T-helper 2 cell treated with Interferon-gamma antibody and Interleukin-4, amounts not matched to agents 5 μg/mL and 100 μg/mL, for 36 hours (primary cell): ENCODE results near the gene NRTN.
A peak's percentile ranks its signal among the peaks of the same experiment; 100 is the strongest.
"Not testable (repeated sequence)": the region's sequence is repeated elsewhere in the genome, so short reads cannot be mapped to it uniquely, and the experiment has no call there.

Source experiments
- DNase-seq: peaks from one replicate; pipeline ENCODE4 v3.0.0; 2021; ENCODE audit warnings: low spot score
- H3K27ac Mint-ChIP-seq: one replicate; pipeline ENCODE4 v1.8.0; 2021; ENCODE audit warnings: mild to moderate bottlenecking, mixed read lengths
- H3K27me3 Mint-ChIP-seq: one replicate; pipeline ENCODE4 v1.8.0; 2021; ENCODE audit warnings: low read depth, mixed read lengths
- H3K36me3 Mint-ChIP-seq: one replicate; pipeline ENCODE4 v1.8.0; 2021; ENCODE audit warnings: low read depth, mixed read lengths
- H3K4me1 Mint-ChIP-seq: one replicate; pipeline ENCODE4 v1.8.0; 2021; ENCODE audit warnings: low read depth, mixed read lengths
- H3K4me3 Mint-ChIP-seq: one replicate; pipeline ENCODE4 v1.8.0; 2022; ENCODE audit warnings: mild to moderate bottlenecking, moderate library complexity, mixed read lengths
- H3K9me3 Mint-ChIP-seq: one replicate; pipeline ENCODE4 v1.8.0; 2021; ENCODE audit warnings: mixed read lengths

The NRTN gene

GRCh38 chr19:5828661-5829566 is 24.0 kb downstream of the NRTN start:
- H3K36me3 Mint-ChIP-seq = no peaks in the 10 kb centered on the region
- peak overlapping the region; percentile 100 for H3K27ac Mint-ChIP-seq
- no peak for DNase-seq
- peak overlapping the region; percentile 100 for H3K4me3 Mint-ChIP-seq
- H3K4me1 Mint-ChIP-seq = peaks cover 6% of the 10 kb centered on the region
- H3K9me3 Mint-ChIP-seq = no peaks in the 10 kb centered on the region
- peaks cover 3% of the 10 kb centered on the region for H3K27me3 Mint-ChIP-seq

DNA sequence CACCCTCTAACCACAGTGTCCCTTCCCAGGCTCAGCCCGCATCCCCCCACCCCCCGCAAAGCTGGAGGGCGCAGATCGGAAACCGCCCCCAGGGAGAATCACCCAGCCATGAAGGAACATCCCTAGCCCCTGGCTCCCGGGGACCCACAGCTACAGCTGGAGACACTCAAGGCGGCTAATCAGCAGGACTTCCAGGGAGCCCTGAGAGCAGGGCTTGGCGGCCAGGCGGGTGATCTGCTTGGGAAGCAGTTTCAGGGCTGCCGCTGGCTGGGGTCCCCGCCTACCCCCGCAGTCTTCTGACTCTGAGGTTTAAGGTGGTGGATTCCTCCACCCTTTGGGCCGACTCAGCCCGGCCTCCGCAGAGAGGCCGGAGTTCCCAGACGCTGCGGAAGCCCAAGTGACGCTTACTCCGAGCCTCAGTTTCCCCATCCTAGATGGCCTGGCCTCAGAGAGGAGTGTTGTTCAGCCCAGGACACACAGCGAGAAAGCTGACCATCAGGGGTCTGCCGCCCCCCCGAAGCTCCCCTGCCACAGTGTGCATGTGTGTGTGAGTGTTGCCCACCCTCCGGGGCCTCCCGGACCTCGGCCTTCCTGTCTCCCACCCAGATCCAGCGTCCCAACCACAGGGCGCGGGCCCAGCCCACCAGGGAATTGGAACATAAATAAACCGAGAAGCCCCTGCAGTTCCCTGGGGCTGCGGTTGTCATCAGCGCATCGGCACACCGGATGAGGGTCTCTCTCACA is 24.9 kb downstream of the NRTN start:
- no peaks in the 10 kb centered on the region for H3K36me3 Mint-ChIP-seq
- no peak for DNase-seq

GRCh38 chr19:5831159-5831558 is 26.3 kb downstream of the NRTN start:
- Mint-ChIP-seq H3K4me1 (peaks cover 6% of the 10 kb centered on the region), H3K9me3 (no peaks in the 10 kb centered on the region), H3K27ac (no peak overlapping the region), H3K36me3 (no peaks in the 10 kb centered on the region), H3K27me3 (peaks cover 3% of the 10 kb centered on the region), H3K4me3 (no peak overlapping the region)
- DNase-seq = no peak

More for the DNA sequence above, 24.9 kb downstream of the NRTN start:
- H3K4me1 Mint-ChIP-seq = peaks cover 6% of the 10 kb centered on the region
- peak overlapping the region; percentile 71 for H3K27ac Mint-ChIP-seq
- H3K4me3 Mint-ChIP-seq = peak overlapping the region; percentile 58
- H3K9me3 Mint-ChIP-seq = no peaks in the 10 kb centered on the region
- H3K27me3 Mint-ChIP-seq = peaks cover 3% of the 10 kb centered on the region

GRCh38 chr19:5832061-5832460 is 27.2 kb downstream of the NRTN start:
- no peak for DNase-seq
- Mint-ChIP-seq H3K9me3 (no peaks in the 10 kb centered on the region), H3K27ac (no peak overlapping the region), H3K4me3 (no peak overlapping the region), H3K4me1 (peaks cover 6% of the 10 kb centered on the region), H3K27me3 (peaks cover 3% of the 10 kb centered on the region), H3K36me3 (no peaks in the 10 kb centered on the region)

DNA sequence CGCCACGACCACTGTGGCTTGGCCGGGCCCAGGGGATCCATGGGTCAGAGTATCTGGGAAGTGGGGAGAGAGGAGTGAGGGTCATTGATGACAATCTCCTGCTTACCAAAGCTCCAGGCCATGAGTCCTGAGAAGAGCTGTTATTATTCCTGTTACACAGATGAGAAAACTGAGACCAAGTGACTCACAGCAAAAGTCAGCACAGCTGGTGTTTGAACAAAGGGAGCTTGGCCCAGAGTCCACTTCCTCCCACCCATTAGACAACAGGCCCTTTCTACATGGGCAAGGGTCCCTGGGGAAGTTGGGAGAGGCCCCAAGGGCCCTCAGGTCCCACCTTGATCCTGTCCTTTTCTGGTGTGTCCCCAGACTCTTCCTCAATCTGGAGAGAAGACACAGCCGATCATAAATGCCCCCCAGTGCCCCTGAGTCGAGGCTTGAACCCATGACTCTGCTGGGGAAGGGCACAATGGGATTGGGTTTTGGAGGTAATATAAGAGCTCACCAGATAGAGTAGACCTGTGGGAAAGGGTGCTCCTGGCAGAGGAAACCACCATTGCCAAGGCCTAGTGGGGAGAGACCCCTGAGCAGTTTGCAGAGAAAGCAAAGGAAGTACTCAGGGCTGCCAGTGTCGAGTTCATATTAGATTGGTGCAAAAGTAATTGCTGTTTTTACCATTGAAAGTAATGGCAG is 27.8 kb downstream of the NRTN start:
- H3K36me3 Mint-ChIP-seq = no peaks in the 10 kb centered on the region
- H3K4me1 Mint-ChIP-seq = peaks cover 3% of the 10 kb centered on the region
- H3K27ac Mint-ChIP-seq = no peak overlapping the region
- DNase-seq = no peak
- peaks cover 3% of the 10 kb centered on the region for H3K27me3 Mint-ChIP-seq
- H3K4me3 Mint-ChIP-seq = no peak overlapping the region
- H3K9me3 Mint-ChIP-seq = no peaks in the 10 kb centered on the region

- Mint-ChIP-seq H3K27ac (peak overlapping the region; percentile 6), H3K36me3 (no peaks in the 10 kb centered on the region), H3K4me1 (peaks cover 2% of the 10 kb centered on the region), H3K4me3 (no peak overlapping the region), H3K9me3 (no peaks in the 10 kb centered on the region), H3K27me3 (no peaks in the 10 kb centered on the region)
- DNase-seq = no peak
Measured at GRCh38 chr19:5837761-5838352, 33.0 kb downstream of the NRTN start.

- no peak for DNase-seq
- Mint-ChIP-seq H3K9me3 (no peaks in the 10 kb centered on the region), H3K4me1 (peaks cover 2% of the 10 kb centered on the region), H3K36me3 (no peaks in the 10 kb centered on the region), H3K4me3 (no peak overlapping the region), H3K27me3 (no peaks in the 10 kb centered on the region), H3K27ac (no peak overlapping the region)
Measured at GRCh38 chr19:5838353-5839064, 33.6 kb downstream of the NRTN start.

- H3K27ac Mint-ChIP-seq = no peak within 1 kb of the TSS
- no peaks in the 10 kb centered on the region for H3K9me3 Mint-ChIP-seq
- H3K4me3 Mint-ChIP-seq = no peak within 1 kb of the TSS
- DNase-seq = no peak
- H3K36me3 Mint-ChIP-seq = no peaks in the 10 kb centered on the region
- H3K27me3 Mint-ChIP-seq = no peaks in the 10 kb centered on the region
- H3K4me1 Mint-ChIP-seq = peaks cover 2% of the 10 kb centered on the region
Measured at GRCh38 chr19:5839065-5840017, 34.5 kb downstream of the NRTN start, which contains the start of gene FUT6. Gene FUT6, minus strand, starts transcription at chr19:5839702. Its CDS starts 7,135 bp downstream, at chr19:5832567.

DNA sequence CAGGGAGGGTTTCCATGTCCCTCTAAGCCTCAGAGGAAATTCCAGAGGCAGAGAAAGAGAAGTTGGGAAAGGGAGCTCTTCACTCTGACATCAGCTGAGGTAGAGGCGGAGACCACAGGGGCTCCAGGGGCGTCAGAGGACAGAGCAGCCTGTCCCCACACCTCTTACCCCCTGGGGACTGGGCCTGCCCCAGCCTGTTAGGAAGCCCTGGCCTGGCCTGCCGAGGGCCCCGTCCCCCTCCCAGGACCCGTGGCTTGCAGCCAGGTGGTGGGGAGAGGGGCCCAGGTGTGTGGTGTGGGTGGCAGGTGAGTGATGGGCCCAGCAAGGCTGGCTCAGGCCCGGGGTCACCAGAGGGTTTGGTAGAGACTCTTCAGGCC is 36.9 kb downstream of the NRTN start:
- not testable (repeated sequence) for H3K27ac Mint-ChIP-seq, DNase-seq, H3K9me3 Mint-ChIP-seq, H3K4me1 Mint-ChIP-seq, H3K4me3 Mint-ChIP-seq, H3K36me3 Mint-ChIP-seq, H3K27me3 Mint-ChIP-seq

DNA sequence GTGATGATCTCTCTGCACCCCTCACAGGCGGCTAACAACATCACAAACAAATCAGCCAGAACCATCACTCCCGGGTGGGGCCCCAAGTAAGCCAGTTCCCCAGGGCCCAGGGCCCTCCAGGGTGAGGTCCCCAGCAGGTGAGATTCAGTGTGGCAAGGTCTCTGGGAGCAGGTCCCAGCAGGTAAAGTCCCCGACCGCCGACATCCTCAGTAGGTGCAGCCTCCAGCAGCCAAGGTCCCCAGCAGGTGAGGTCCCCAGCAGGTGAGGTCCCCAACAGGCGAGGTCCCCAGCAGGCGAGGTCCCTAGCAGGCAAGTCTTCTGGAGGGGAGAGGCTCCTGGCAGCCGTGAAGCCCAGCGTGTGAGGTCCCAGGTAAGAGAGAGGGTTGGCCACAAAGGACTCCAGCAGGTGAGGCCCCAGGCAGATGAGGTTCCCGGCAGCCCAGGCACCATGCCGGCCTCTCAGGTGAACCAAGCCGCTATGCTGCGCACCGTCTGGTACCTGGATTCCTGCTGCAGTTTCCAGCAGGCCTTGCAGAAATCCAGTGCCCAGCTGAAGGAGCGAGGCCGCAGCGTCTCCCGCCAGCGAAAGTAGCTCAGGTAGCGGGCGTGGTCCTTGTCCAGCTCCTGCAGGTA is 38.5 kb downstream of the NRTN start:
- no peaks in the 10 kb centered on the region for H3K27me3 Mint-ChIP-seq

DNA sequence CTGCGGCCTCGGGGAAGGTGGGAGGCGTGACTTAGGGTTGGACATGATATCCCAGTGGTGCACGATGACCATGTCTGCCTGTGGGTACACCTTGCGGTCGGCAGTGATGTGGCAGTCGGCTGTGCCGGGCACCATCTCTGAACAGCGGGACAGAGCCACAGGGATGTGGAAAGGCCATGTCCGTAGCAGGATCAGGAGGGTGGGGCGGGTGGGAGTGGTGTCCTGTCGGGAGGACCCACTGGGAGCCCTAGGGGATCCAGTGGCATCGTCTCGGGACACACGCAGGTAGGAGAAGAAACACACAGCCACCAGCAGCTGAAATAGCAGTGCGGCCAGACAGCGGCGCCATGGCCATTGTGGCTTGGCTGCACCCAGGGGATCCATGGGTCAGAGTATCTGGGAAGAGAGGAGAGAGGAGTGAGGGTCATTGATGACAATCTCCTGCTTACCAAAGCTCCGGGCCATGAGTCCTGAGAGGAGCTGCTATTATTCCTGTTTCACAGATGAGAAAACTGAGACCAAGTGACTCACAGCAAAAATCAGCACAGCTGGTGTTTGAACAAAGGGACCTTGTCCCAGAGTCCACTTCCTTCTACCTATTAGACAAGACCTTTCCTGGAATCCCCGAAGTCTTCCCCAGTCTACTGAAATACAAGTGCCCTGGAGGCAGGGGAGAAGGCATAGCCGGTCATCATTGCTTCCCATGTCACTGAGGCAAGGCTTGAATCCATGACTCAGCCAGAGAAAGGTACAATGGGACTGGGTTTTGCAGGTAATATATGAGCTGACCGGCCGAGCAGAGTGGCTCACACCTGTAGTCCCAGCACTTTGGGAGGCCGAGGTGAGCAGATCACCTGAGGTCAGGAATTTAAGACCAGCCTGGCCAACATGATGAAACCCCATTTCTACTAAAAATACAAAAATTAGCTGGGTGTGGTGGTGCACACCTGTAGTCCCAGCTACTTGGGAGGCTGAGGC is 39.9 kb downstream of the NRTN start:
- DNase-seq = no peak
- no peak overlapping the region for H3K4me3 Mint-ChIP-seq
- H3K27me3 Mint-ChIP-seq = no peaks in the 10 kb centered on the region
- no peaks in the 10 kb centered on the region for H3K4me1 Mint-ChIP-seq
- no peaks in the 10 kb centered on the region for H3K9me3 Mint-ChIP-seq
- H3K27ac Mint-ChIP-seq = no peak overlapping the region
- H3K36me3 Mint-ChIP-seq = no peaks in the 10 kb centered on the region

More for the DNA sequence above, 38.5 kb downstream of the NRTN start:
- H3K4me3 Mint-ChIP-seq = no peak overlapping the region
- no peaks in the 10 kb centered on the region for H3K36me3 Mint-ChIP-seq
- no peak for DNase-seq
- no peaks in the 10 kb centered on the region for H3K9me3 Mint-ChIP-seq
- H3K4me1 Mint-ChIP-seq = peaks cover 2% of the 10 kb centered on the region
- no peak overlapping the region for H3K27ac Mint-ChIP-seq
